WERI-Rb-1 (cell line): ENCODE data around the gene KCNS3.

ENCODE experiments used
- DNase-seq: peaks from one replicate; pipeline ENCODE4 v3.0.0-alpha.2; 2020
- H3K27ac ChIP-seq: fragments of 250-450 bp; sonication (Bioruptor Pico); 2 replicates; pipeline ENCODE4 v1.5.1; 2020; ENCODE audit warnings: mild to moderate bottlenecking, moderate library complexity
- H3K27me3 ChIP-seq: fragments of 250-450 bp; sonication (Bioruptor Pico); 2 replicates; pipeline ENCODE4 v1.5.1; 2021; ENCODE audit warnings: mild to moderate bottlenecking, low read depth, moderate library complexity; ENCODE audit not compliant: insufficient read depth, severe bottlenecking
- H3K36me3 ChIP-seq: fragments of 250-450 bp; sonication (Bioruptor Pico); 2 replicates; pipeline ENCODE4 v1.5.1; 2020; ENCODE audit warnings: mild to moderate bottlenecking, moderate library complexity
- H3K4me3 ChIP-seq: 2 replicates; pipeline ENCODE4 v1.5.1; 2011; ENCODE audit warnings: low read depth, mild to moderate bottlenecking, control low read depth, low read length
- H3K9me3 ChIP-seq: fragments of 250-450 bp; sonication (Bioruptor Pico); 2 replicates; pipeline ENCODE4 v1.5.1; 2021; ENCODE audit warnings: mild to moderate bottlenecking, moderate library complexity; ENCODE audit not compliant: severe bottlenecking
- CTCF ChIP-seq: IDR thresholded peaks from 2 replicates; pipeline ENCODE4 v1.5.1; 2011; ENCODE audit warnings: low read depth, mild to moderate bottlenecking, control low read depth, inconsistent platforms, low read length

The KCNS3 gene

GRCh38 chr2:17935242-17935885 is 56.9 kb downstream of the KCNS3 start:
- Histone ChIP-seq H3K9me3 (peaks cover 9% of the 10 kb centered on the region), H3K27me3 (no peaks in the 10 kb centered on the region), H3K27ac (no peak overlapping the region), H3K36me3 (peaks cover 15% of the 10 kb centered on the region), H3K4me3 (no peak overlapping the region)
- TF ChIP-seq CTCF: no peak
- no peak for DNase-seq

GRCh38 chr2:17936599-17936998 is 58.1 kb downstream of the KCNS3 start:
- H3K36me3 ChIP-seq: peaks cover 7% of the 10 kb centered on the region
- no peak overlapping the region for H3K4me3 ChIP-seq

GRCh38 chr2:17940091-17940630 is 61.7 kb downstream of the KCNS3 start:
- no peak for DNase-seq
- Histone ChIP-seq H3K27me3 (no peaks in the 10 kb centered on the region), H3K36me3 (no peaks in the 10 kb centered on the region), H3K27ac (no peak overlapping the region), H3K4me3 (no peak overlapping the region), H3K9me3 (peaks cover 9% of the 10 kb centered on the region)
- no peak for TF ChIP-seq CTCF

More at GRCh38 chr2:17936599-17936998, 58.1 kb downstream of the KCNS3 start:
- DNase-seq: no peak
- Histone ChIP-seq H3K27me3 (no peaks in the 10 kb centered on the region), H3K9me3 (peaks cover 9% of the 10 kb centered on the region), H3K27ac (no peak overlapping the region)
- TF ChIP-seq CTCF: no peak

- H3K27ac ChIP-seq: no peak overlapping the region
- TF ChIP-seq CTCF: no peak
- no peaks in the 10 kb centered on the region for H3K27me3 ChIP-seq
- no peaks in the 10 kb centered on the region for H3K36me3 ChIP-seq
- no peak overlapping the region for H3K4me3 ChIP-seq
- no peak for DNase-seq
- peaks cover 2% of the 10 kb centered on the region for H3K9me3 ChIP-seq
Observed at GRCh38 chr2:17943444-17943843, 65.0 kb downstream of the KCNS3 start.

- Histone ChIP-seq H3K27me3 (no peaks in the 10 kb centered on the region), H3K36me3 (no peaks in the 10 kb centered on the region), H3K9me3 (no peaks in the 10 kb centered on the region), H3K27ac (no peak overlapping the region), H3K4me3 (no peak overlapping the region)
- DNase-seq: no peak
- no peak for TF ChIP-seq CTCF
Observed at GRCh38 chr2:17947113-17947512, 68.6 kb downstream of the KCNS3 start.

GRCh38 chr2:17950006-17950405 is 71.5 kb downstream of the KCNS3 start:
- no peaks in the 10 kb centered on the region for H3K36me3 ChIP-seq
- DNase-seq: no peak
- H3K27ac ChIP-seq: no peak overlapping the region
- no peaks in the 10 kb centered on the region for H3K27me3 ChIP-seq
- no peak overlapping the region for H3K4me3 ChIP-seq
- TF ChIP-seq CTCF: no peak
- no peaks in the 10 kb centered on the region for H3K9me3 ChIP-seq
